Keratinocyte (primary cell): ENCODE results near the gene GATA2.

ENCODE experiments used
- EZH2 ChIP-seq: IDR thresholded peaks from one replicate; pipeline ENCODE4 v1.6.1; 2012; ENCODE audit warnings: inconsistent platforms, mild to moderate bottlenecking, low read length, moderate library complexity
- TF ChIP-seq, protein P1 (sequence below), 3 experiments: IDR thresholded peaks in 1 of 3; conservative IDR thresholded peaks in 1 of 3; optimal IDR thresholded peaks in 1 of 3; 2 replicates in 2 of 3; 3 replicates in 1 of 3; pipeline versions ENCODE3 to v1.5.1; 2011; ENCODE audit warnings: low read length in 3 of 3, mild to moderate bottlenecking in 3 of 3, moderate library complexity in 2 of 3, control low read depth in 1 of 3, inconsistent platforms in 1 of 3; ENCODE audit not compliant: insufficient read depth in 2 of 3; ENCODE audit errors: extremely low read depth in 1 of 3

DNA sequence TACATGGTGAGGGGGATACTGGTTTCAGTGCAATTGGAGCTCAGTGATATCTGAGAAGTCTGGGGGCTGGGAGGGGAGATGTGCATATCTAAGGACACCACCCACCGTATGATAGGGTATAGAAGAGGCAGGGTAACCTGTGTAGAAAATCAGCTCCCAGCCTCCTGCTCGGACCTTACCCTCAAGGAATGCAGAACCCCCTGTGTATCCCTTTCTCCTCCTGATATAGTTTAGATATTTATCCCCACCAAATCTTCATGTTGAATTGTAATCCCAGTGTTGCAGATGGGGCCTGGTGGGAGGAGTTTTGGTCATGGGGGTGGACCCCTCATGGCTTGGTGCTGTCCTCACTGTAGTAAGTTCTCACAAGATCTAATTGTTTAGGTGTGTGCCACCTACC, 48.2 kb upstream of the GATA2 start:
- TF ChIP-seq, protein P1, sequence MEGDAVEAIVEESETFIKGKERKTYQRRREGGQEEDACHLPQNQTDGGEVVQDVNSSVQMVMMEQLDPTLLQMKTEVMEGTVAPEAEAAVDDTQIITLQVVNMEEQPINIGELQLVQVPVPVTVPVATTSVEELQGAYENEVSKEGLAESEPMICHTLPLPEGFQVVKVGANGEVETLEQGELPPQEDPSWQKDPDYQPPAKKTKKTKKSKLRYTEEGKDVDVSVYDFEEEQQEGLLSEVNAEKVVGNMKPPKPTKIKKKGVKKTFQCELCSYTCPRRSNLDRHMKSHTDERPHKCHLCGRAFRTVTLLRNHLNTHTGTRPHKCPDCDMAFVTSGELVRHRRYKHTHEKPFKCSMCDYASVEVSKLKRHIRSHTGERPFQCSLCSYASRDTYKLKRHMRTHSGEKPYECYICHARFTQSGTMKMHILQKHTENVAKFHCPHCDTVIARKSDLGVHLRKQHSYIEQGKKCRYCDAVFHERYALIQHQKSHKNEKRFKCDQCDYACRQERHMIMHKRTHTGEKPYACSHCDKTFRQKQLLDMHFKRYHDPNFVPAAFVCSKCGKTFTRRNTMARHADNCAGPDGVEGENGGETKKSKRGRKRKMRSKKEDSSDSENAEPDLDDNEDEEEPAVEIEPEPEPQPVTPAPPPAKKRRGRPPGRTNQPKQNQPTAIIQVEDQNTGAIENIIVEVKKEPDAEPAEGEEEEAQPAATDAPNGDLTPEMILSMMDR (optimal IDR thresholded peaks at IDR 0.05 in 1 of 3, IDR thresholded peaks at IDR 0.05 in 1 of 3, conservative IDR thresholded peaks at IDR 0.05 in 1 of 3; ENCODE audit: extremely low read depth in 1 of 3, insufficient read depth in 2 of 3, low read length in 3 of 3), result no peak
- TF ChIP-seq EZH2, result no peak
